Activated CD8-positive, alpha-beta memory T cell treated with anti-CD3 and anti-CD28 coated beads for 48 hours (primary cell): ENCODE results near the gene SLIT3.
A peak's percentile ranks its signal among the peaks of the same experiment; 100 is the strongest.

Experiments
- DNase-seq, 3 experiments: peaks; one replicate each; pipeline ENCODE4 v3.0.0-alpha.2; 2020; ENCODE audit warnings: low read depth in 2 of 3, low spot score in 2 of 3

Gene SLIT3

DNA sequence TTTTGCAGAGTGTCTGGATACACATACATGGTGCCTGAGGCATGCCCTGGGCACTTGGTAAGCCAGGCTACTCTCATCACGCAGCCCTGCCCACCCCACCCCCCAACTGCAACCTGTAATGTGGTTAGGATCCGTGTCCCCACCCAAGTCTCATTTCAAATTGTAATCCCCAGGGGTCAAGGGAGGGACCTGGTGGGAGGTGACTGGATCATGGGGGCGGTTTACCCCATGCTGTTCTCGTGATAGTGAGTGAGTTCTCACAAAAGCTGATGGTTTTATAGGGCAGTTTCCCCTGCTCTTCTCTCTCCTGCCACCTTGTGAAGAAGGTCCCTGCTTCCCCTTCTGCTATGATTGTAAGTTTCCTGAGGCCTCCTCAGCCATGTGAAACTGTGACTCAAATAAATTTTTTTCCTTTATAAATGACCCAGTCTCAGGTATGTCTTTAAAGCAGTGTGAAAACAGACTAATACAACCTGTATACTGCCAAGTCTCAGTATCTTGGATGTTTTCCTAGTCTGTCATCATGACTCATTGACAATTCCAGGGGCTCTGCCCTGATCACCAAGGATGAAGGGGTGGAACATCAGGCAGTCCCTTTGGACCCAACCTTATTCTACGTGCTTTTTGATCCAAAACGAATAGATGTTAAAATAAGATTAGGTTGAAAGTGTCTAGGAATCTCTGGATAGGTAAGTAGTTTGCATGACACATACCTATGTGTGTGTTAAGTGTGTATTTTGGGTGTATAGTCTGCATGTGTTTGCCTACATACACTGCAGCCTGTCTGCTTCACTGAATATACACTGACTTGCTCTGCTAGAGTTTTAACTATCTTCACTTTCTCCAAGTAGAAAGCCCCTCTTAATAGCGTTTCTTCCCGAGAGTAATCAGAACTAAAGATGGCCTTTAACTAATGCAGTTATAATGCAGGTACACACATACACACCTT, 293.8 kb downstream of the SLIT3 start:
- DNase-seq = no peak

DNA sequence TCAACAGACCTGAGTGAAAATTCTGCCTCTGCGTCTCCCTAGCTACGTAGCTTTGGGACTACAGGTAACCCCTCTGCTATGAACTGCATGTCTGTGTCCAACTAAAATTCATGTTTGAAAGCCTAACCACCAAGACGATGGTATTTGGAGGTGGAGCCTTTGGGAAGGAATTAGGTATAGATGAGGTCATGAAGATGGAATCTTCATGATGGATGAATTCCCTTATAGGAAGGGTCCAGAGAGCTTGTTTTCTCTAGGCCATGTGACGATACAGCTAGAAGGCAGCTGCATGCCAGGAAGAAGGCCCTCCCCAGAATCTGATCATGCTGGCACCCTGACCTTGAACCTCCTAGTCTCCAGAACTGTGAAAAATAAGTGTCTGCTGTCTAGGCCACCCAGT, 296.4 kb downstream of the SLIT3 start:
- no peak for DNase-seq

DNA sequence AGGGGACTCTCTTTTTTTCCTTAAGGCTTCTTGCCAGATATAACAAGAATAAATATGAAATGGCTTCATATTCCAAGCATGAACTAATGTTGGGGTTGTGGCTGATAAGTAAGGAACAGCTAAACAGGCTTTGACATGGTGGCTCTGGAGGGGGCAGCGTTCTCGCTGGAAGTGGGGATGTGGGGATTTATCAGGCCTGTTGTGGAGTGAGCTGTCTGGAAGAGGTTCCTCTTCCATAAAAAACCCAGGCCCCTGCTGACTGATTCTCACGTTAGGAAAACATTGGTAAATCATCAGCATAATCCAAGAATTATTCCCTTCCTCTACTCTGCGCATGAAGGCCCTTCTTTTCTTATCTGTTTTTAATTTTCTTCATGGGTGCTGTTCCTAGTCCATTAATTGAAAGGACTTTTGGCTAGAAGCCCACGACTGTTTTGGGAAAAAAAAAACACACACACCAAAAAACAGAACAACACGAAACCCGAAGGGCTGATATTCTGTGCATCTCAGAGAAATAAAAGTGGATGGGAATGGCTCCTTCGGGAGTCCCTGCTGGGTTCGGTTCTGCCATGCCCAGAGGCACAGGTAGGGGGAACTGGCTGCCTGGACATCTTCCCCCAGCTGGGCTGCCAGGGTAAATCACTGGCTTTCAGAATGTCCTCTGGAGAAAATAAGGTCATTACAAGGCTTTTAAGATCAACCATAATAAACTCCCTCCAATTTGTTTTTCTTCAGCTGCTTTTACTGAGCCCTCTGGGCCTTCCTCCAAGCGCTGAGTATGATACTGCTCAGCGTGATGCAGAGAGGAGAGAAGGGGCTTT, 297.0 kb downstream of the SLIT3 start:
- no peak for DNase-seq

DNA sequence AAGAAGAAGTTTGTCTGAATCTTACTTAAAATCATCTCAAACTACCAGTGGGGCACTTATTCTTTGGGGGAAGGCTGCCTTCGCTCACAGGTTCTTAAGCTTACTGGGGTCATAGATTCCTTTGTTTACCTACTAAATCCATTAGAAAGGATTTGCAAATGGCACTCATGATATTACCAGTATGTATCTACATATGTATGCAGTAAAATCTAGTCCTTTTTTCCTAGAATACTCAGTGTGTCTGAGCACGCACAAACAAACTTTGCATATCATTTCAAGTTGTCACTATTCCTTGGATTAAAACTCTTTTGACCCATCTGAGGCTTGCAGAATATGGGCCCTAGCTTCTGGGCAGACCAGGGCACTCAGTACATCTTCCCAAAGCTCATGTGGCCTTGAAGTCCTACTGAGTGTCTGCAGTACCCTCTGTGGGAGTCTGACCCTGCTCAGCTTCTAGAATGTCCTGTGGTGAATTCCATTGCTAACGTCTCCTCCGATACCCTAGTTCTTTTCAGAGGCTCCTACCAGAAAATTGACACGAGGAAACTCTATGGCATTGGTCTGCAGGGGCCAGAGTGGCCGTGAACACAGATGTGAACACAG, 297.9 kb downstream of the SLIT3 start:
- no peak for DNase-seq

DNA sequence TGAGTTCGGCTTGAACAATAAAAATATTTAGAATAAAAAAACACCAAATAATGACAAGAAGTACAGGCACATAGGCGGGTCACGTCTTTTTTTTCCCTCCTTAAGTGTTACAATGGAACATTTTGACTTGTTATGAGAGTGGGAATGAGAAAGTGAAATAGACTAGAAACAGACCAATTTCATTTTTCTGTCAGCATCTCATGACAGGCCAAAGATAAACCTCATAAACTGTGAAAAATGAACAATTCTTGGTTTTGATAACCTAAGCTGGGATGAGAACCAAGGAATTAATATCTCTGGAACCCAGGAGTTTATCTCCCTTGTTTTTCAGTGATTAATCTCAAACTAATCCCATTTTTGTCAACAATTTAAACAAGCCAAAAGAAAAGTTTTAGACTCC, 299.5 kb downstream of the SLIT3 start:
- no peak for DNase-seq

DNA sequence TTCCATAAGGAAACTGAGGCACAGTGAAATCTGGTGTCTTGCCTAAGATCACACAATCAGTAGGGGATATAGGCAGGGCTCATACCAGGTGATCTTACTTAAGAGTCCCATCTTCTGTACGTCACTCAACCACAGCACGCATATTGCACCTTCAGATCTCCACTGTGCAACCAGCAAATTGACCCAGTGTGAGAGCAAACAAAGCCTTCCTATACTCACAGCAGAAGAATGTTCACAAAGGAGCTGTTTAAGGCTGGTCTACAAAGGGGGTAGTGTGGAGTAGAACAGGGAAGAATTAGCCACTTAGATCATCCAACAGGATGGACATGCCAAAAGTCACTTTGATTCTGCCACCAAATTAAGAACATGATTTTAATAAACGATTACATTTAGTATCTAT, 305.9 kb downstream of the SLIT3 start:
- DNase-seq = no peak

DNA sequence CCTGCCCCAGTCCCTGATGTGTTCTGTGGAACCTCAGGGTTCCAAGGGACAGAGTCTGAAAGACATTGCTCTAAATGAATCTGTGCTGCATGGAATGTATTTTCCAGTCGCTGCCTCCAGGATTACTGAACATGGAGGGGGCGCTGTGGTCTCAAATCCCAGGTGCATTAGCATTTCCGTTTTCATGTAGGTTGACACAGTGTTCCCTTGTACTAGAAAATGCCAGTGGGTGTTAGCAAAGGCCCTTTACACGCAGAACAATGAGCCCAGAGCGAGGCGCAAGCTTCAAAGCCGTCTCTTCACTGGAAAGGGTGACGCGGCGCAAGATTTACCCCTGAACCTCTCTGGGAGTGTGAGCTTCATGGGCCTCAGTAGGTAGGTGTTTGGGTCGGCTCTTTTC, 308.3 kb downstream of the SLIT3 start:
- DNase-seq = no peak

DNA sequence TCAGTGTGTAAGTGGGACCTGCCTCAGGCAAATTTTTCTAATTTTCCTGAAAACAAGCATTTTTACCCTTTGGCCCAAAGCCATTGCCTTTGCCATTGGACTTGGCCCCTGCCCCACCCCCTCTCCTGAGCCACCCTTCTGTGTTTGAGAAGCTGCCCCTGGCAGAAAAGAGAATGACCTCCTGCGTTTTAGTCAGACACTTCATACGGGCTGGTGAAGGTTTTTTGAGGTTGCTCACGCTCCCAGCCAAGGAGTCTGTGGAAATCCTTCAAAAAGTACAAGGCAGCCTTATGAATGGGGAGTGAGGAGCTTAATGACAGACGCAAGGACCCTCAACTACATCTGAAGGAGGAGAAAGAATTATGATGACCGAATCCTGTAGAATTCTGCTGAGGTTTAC, 308.9 kb downstream of the SLIT3 start:
- no peak for DNase-seq

DNA sequence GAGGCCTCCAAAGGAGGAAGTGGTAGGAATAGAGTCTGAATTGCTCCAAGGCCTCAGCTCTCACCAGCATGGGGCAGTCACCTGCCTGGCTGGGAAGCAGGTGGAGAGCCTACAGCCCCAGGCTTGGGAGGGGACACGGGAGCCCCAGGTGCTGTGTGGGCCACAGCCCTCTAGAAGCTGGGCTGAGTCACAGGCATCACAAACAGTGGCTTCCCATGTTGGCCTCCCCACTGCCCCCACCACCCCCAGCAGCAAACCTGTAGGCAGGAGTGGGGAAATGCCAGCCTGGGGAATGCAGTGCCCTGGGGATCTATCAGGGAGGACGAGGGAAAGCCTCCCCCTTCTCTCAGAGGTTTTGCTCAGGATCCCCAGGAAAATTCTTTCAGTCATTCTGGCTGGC, 309.6 kb downstream of the SLIT3 start:
- DNase-seq = no peak

DNA sequence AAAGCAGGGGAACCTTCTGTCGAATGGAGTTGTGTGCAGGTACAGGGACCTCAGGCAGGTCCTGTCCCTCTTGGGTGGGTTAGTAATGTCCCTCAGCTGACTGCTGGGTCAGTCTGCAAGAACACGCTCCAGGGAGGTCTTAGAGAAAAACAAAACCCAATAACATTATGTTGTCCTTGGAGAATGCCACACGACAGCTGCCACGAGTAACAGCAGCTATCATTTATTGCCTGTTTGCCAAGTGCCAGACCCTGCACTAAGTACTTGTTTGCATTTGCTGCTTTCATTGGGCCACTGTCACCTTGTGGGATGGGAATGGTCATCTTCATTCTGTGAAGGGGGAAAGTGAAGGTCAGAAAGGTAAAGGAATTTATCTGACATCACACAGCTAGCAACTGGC, 310.3 kb downstream of the SLIT3 start:
- no peak for DNase-seq

DNA sequence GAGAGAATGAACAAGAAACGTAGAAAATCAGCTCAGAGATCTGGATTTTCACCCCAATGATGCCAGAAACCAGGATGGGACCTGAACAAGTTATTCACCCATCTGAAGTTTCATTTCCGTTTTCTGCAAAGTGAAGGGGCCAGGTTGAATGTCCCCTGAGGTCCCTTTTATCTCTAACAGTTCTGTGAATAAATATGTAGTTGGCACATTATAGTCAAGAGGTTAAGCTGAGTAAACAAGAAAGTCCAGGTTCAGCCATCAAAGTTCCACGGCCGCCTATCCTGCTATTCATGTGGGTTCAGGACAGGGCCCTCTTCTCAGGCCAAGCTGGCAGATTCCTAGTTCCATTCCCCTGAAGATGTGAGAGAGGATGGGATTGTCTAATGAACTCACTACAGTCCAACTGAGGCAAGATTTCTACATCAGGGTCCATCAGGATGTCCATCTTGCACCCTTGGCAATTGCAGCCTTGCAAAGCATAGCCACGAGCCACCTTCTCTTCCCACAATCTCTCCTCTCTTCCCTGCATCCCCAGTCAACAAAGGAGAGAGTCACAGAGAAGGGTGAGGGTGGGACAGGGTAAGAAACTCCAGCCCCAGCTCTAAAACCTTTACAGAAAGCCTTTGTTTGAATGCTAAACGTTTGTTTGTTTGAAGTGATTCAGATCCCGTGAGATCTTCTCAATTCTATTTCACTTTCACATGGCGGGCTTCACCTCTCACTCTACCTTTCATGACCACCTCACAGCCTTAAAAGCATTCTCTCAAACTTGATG, 311.0 kb downstream of the SLIT3 start:
- no peak for DNase-seq

DNA sequence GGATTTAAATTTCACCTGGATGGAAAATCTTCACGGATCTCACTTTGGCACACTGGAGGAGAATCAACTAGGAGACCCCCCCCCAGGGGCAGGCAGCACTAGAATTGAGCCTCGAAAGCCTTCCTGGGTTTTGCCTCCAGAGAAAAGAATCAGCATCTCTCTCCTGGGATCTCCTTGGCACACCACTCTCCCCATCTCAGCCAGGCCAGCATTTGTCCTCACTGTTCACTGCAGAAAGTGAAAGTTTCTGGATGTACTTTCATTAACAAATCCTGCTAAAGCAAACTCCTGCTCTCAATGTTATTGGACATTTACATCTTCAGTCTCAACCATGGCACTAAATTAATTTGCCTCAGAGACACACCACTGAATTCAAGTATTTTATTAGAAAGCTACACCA, 312.2 kb downstream of the SLIT3 start:
- DNase-seq = no peak

DNA sequence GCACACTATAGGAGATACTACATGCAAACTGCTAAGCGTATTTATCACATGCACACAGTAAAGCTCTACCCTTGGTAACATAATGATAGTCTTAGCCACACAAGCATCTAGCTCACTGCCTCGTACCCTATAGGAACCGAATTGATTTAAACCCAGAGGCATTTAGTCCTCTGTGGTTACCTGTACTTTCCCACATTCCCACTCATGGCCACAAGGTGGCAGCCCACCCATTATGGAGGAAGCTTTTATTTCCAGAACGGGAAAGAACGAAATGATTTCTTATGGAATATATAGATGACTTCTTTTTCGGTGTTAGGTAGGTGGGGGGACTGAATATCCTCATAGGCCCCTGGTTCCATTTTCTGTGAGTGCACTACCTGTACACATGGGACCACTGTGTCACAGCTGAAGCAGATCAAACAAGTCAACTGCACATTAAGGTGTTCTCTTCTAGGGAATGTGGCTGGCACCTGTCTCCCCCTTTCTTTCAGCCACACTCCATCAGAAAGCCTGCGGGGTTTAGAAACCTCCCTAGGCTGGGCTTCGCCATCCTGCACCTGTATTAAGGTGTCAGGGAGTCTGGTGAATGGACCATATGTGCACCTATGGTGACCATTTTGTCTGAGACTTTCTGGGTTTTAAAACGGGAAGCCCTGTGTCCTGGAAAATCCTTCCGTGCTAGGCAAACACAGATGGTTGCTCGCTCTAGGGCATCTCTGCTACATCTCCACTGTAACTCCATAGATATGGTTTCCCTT, 313.2 kb downstream of the SLIT3 start:
- peak; percentile 2 to 27 (median 25) for DNase-seq

DNA sequence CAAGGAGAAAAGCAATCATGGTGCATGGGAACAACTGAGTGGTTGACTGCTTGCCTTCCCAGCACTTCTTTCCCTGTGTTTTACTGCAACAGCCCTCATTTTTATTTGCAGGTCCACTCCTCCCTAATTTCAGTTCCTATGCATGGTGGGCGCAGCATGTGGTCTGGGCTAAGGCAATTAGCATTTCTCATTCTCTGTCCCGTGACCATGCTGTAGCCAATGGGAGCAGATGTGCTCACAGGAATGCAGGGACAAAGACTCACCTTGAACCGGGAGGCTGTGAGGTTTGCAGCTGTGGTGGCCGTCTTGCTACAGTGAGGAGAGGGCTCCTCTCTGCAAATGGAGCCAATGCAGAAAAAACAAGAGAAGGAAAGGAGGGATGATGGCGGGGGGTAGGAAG, 315.5 kb downstream of the SLIT3 start:
- DNase-seq = no peak

DNA sequence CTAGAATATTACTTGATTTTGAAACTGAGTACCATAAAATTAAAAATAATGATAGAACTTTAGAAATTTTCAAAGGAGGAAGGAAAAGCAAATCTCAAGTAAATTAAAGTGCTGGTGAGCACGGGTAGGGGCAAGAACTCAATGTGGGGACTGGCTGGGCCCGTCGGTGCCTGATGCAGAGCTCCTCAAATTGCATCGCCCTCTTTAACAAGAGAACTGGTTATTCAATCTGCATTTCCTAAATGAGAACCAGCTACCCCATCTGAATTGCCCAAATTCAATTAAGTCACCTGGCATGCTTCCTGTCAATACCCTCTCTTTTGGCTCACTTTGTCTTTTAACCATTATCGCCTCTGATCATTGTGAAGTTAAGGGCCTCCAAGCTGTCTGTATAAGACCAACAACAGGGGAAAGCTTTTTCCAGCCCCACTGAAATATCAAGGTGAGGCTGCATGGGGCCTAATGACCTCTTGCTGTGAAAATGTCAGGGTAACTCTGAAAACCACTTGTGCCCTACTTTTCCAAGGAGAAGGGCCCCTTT, 316.7 kb downstream of the SLIT3 start:
- no peak for DNase-seq

DNA sequence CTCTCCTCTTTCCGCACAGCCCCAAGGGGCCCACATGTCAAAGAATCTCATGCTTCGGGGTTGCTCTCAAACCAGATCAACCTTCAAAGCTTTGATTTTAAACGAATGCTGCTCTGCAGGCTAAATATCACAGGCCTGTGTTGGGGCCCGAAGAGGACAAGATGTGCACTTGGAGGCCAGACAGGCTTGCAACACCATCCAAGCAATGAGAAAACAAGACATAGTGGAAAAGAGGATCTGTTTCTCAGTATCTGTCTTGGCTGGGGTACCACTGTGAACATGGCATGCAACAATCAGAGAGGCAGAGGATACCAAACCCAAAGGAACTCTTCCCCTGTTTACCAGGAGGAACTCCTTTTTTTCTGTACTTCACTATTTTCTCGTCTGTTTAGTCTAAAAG, 321.8 kb downstream of the SLIT3 start:
- DNase-seq = no peak

DNA sequence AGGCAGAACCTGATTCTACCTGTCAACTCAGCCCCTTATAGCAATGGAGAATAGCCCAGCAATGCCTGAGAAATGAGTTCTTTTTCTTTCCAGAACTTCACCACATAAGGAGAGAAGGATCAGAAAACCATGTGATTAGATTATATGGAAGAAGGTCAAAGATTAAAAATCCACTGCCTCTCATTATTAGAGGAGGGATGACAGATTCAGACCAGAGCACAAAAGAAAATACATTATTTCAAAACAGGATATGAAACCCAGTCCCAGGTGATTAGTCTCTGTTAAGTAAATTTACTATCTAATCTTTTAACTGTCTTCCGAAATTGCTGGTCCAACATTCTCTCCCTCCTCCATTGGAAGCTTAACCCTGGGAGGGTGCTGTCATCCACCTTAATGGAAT, 322.4 kb downstream of the SLIT3 start:
- DNase-seq = no peak

DNA sequence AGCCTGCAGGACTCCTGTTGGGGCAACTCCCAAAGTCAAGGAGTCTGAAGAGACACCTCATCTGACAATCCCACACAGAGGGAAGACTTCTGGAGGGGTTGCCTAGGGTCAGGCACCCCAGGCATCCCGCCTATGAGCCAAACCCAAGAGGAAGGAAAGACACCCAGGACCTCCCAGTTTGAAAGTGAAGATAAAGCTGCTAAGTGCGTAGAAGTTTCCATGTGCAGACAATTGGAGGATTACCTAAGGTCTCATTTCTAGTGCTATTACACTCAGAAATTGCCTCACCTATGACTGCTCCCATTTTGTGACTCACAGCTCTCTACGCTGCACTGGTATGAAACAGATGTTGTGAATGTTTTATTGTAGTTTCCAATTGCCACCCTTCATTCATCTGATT, 322.9 kb downstream of the SLIT3 start:
- DNase-seq = no peak

DNA sequence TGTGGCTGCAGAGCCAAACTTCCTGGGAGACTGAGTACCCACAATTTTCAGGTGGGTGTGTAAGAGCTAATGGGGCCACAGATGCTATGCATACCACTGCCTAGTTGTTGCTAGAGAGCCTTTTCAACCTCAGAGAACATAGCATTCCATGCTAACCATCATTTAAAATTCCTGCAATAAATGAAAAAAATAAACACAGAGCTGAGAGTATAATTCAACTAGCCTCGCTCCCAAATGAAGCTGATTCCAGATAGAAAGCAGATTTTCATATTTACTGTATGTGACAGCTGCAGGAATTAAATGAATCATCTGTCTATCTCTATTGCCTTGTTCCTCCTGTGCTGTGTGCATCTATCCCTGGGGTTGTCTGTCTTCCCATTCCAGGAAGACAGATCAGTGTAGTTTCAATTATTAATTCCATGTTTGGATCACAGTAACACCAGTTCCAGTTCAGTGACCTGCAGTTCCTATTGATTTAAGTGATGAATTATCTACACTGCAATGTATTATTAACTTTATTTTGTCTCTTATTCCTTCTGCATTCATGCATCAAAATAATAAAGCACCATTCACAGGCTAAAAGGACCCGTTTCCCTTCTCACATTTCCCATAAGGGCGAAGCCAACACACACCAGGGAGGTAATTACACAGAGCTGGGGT, 324.5 kb downstream of the SLIT3 start:
- no peak for DNase-seq

DNA sequence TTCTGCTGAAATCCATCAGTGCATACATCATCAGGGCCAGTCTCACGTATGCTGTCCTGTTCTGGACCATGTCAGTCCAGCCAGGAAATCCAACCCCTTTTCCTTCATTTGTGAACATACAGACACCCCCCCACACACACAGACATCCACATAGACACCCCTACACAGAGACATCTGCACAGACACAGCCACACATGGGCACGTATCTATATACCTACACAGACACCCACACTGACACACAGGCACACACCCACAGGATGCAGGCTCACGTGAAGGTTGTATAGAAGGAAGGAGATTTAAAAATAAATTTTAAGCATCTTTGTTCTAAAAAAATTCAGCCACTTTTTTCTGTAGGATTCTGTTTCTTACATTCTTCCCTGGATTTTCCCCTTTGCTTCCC, 325.6 kb downstream of the SLIT3 start:
- no peak for DNase-seq
